ENCODE results near the gene ZC3H8. TPM values are rescaled to one million over a fixed set of nuclear protein-coding genes. Genes with fewer than 3 reads are reported as not detected.

The ZC3H8 gene
- total and polyA plus RNA-seq, 2 donors (not counting 3 experiments of a cell fraction or from before 2014, with no cell fraction given) = 0.95 to 7.1 TPM

DNA sequence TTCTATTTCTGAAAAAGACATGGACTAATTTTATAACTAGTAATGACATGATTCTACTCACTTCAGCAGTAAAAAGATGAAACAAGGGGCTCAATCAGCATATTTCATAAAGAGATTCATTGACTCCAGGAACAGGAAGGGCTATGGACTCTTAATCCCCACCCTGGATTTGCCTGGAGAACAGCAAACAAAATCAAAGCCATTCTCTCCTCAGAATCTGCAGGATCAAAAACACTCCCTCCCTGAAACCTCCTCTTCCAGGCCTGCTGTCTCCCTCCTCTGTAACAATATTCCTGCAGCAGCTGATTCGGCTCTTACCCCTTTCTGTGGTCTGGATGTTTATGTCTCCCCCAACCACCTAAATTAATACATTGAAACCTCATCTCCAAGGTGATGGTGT, 57.0 kb downstream of the ZC3H8 start:
- H4K20me1 ChIP-seq (replicated peaks; ENCODE audit: control insufficient read depth, extremely low read depth, insufficient read depth, low read length) = no peaks in the 10 kb centered on the region
- no peak overlapping the region for H3K4me2 ChIP-seq (ENCODE audit: insufficient read depth, low read length)
- no peaks in the 10 kb centered on the region for H3K36me3 ChIP-seq (ENCODE audit: control insufficient read depth in 2 of 2, extremely low read depth in 1 of 2, insufficient read depth in 2 of 2, low read length in 2 of 2)
- H3K27me3 ChIP-seq (ENCODE audit: control insufficient read depth in 2 of 2, insufficient read depth in 2 of 2, low read length in 2 of 2) = no peaks in the 10 kb centered on the region
- intact Hi-C loops (cut with micrococcal nuclease) (no loop called here), dilution Hi-C loops (cut with MboI; ENCODE audit: extremely low pct_ligation_motif_present, low sequenced_read_pairs) (no loop called here)
- FAIRE-seq (no peak), DNase-seq (ENCODE audit: low read depth, low spot score) (no peak)
- H3K9me1 ChIP-seq (replicated peaks; ENCODE audit: control insufficient read depth, extremely low read depth, insufficient read depth, low read length) = no peaks in the 10 kb centered on the region
- no peaks in the 10 kb centered on the region for H3K9me3 ChIP-seq (replicated peaks; ENCODE audit: control insufficient read depth, insufficient read depth, low read length)
- ChIA-PET POLR2A (no interaction called here), CTCF (no interaction called here)
- no peak for TF ChIP-seq EZH2 (IDR thresholded peaks at IDR 0.05; ENCODE audit: borderline replicate concordance, low read depth, low read length, severe bottlenecking)
- TF ChIP-seq JUN (IDR thresholded peaks at IDR 0.05; ENCODE audit: borderline replicate concordance, insufficient read depth, insufficient read length, low read depth) = no peak
- TF ChIP-seq FOS (IDR thresholded peaks at IDR 0.05; ENCODE audit: borderline replicate concordance, insufficient read depth, low read length) = no peak
- no peak for TF ChIP-seq POLR2A (IDR thresholded peaks at IDR 0.05; ENCODE audit: low read depth, low read length)
- TF ChIP-seq MYC (IDR thresholded peaks at IDR 0.05; ENCODE audit: low read depth, low read length) = no peak
- TF ChIP-seq, protein P1, sequence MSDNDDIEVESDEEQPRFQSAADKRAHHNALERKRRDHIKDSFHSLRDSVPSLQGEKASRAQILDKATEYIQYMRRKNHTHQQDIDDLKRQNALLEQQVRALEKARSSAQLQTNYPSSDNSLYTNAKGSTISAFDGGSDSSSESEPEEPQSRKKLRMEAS (IDR thresholded peaks at IDR 0.05; ENCODE audit: insufficient read depth, insufficient read length) = no peak
- H3K27ac ChIP-seq (ENCODE audit: insufficient read depth, low read depth, low read length) = no peak overlapping the region
- H3K79me2 ChIP-seq (ENCODE audit: control insufficient read depth, insufficient read depth, low read length) = no peaks in the 10 kb centered on the region
- peaks cover 30% of the 10 kb centered on the region for H3K4me1 ChIP-seq (ENCODE audit: control insufficient read depth, extremely low read depth, insufficient read depth, low read length)
- BruUV-seq (replicated peaks) = no TSS peak
- no peak overlapping the region for H3K9ac ChIP-seq (replicated peaks; ENCODE audit: extremely low read depth, insufficient read depth, low read length)
- no peak overlapping the region for H3K4me3 ChIP-seq (replicated peaks in 1 of 3; ENCODE audit: insufficient read depth in 1 of 3, low read depth in 1 of 3, low read length in 3 of 3)
- no peak overlapping the region for H2AFZ ChIP-seq (ENCODE audit: low read depth, low read length)

DNA sequence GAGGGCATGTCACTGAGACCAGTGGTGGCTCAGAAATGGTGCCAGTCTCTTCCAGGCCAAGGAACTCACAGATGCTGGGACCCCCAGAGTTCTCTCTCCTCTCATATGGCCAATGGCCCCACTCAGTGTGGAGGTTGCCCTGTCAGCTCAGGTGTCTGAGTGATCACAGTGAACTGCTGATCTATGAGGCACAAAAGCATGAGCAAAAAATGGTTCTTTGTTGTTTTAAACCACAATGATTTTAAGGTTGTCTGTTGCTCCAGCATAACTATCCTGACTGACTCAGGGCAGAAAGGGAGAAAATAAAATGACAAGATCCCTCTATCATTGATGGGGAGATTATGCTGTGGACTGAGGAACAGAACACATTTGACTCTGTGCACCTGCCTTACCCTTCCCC, 58.9 kb downstream of the ZC3H8 start:
- Histone ChIP-seq H2AFZ (ENCODE audit: low read depth, low read length) (no peak overlapping the region), H3K4me1 (ENCODE audit: control insufficient read depth, extremely low read depth, insufficient read depth, low read length) (peaks cover 27% of the 10 kb centered on the region), H3K9me1 (replicated peaks; ENCODE audit: control insufficient read depth, extremely low read depth, insufficient read depth, low read length) (no peaks in the 10 kb centered on the region), H3K9me3 (replicated peaks; ENCODE audit: control insufficient read depth, insufficient read depth, low read length) (no peaks in the 10 kb centered on the region), H3K9ac (replicated peaks; ENCODE audit: extremely low read depth, insufficient read depth, low read length) (no peak overlapping the region), H4K20me1 (replicated peaks; ENCODE audit: control insufficient read depth, extremely low read depth, insufficient read depth, low read length) (no peaks in the 10 kb centered on the region), H3K27ac (ENCODE audit: insufficient read depth, low read depth, low read length) (no peak overlapping the region), H3K79me2 (ENCODE audit: control insufficient read depth, insufficient read depth, low read length) (no peaks in the 10 kb centered on the region), H3K4me3 (replicated peaks in 1 of 3; ENCODE audit: insufficient read depth in 1 of 3, low read depth in 1 of 3, low read length in 3 of 3) (no peak overlapping the region), H3K36me3 (ENCODE audit: control insufficient read depth in 2 of 2, extremely low read depth in 1 of 2, insufficient read depth in 2 of 2, low read length in 2 of 2) (no peaks in the 10 kb centered on the region), H3K27me3 (ENCODE audit: control insufficient read depth in 2 of 2, insufficient read depth in 2 of 2, low read length in 2 of 2) (no peaks in the 10 kb centered on the region), H3K4me2 (ENCODE audit: insufficient read depth, low read length) (no peak overlapping the region)
- TF ChIP-seq FOS (IDR thresholded peaks at IDR 0.05; ENCODE audit: borderline replicate concordance, insufficient read depth, low read length) (no peak), MYC (IDR thresholded peaks at IDR 0.05; ENCODE audit: low read depth, low read length) (no peak), GATA2 (IDR thresholded peaks at IDR 0.05; ENCODE audit: insufficient read depth, insufficient read length, low read depth, low read length) (no peak), JUN (IDR thresholded peaks at IDR 0.05; ENCODE audit: borderline replicate concordance, insufficient read depth, insufficient read length, low read depth) (no peak), EZH2 (IDR thresholded peaks at IDR 0.05; ENCODE audit: borderline replicate concordance, low read depth, low read length, severe bottlenecking) (no peak), POLR2A (IDR thresholded peaks at IDR 0.05; ENCODE audit: low read depth, low read length) (no peak), POLR2AphosphoS5 (IDR thresholded peaks at IDR 0.05; ENCODE audit: insufficient read depth, low read depth, low read length) (no peak)
- TF ChIP-seq, protein P2, sequence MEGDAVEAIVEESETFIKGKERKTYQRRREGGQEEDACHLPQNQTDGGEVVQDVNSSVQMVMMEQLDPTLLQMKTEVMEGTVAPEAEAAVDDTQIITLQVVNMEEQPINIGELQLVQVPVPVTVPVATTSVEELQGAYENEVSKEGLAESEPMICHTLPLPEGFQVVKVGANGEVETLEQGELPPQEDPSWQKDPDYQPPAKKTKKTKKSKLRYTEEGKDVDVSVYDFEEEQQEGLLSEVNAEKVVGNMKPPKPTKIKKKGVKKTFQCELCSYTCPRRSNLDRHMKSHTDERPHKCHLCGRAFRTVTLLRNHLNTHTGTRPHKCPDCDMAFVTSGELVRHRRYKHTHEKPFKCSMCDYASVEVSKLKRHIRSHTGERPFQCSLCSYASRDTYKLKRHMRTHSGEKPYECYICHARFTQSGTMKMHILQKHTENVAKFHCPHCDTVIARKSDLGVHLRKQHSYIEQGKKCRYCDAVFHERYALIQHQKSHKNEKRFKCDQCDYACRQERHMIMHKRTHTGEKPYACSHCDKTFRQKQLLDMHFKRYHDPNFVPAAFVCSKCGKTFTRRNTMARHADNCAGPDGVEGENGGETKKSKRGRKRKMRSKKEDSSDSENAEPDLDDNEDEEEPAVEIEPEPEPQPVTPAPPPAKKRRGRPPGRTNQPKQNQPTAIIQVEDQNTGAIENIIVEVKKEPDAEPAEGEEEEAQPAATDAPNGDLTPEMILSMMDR (IDR thresholded peaks at IDR 0.05; ENCODE audit: extremely low read depth in 1 of 2, insufficient read depth in 1 of 2, low read depth in 1 of 2, low read length in 2 of 2) = no peak
- TF ChIP-seq, protein P1 (IDR thresholded peaks at IDR 0.05; ENCODE audit: insufficient read depth, insufficient read length) = no peak
- POLR2A ChIA-PET = no interaction called here
- dilution Hi-C loops (cut with MboI; ENCODE audit: extremely low pct_ligation_motif_present, low sequenced_read_pairs) = no loop called here
- FAIRE-seq (no peak), DNase-seq (ENCODE audit: low read depth, low spot score) (no peak)
- CTCF ChIA-PET = no interaction called here
- intact Hi-C loops (cut with micrococcal nuclease) = no loop called here
- BruUV-seq (replicated peaks) = no TSS peak
